K562 (cell line): ENCODE results near the gene C11orf52. TPM values are rescaled to one million over a fixed set of nuclear protein-coding genes. Genes with fewer than 3 reads are reported as not detected.

ENCODE experiments used
- ATAC-seq: fragments of 200-7000 bp; cut with Tn5 transposase; 3 replicates; pipeline ENCODE4 v1.9.1; 2020; ENCODE audit warnings: moderate library complexity
- BruUV-seq: library from RNA; stranded (reverse); fragments of 400-500 nt; replicated peaks from 2 replicates; lab custom pipeline; 2021; lab: Mats Ljungman, UMichigan
- CTCF ChIA-PET: fragments of 300-600 bp; formaldehyde crosslinking; extraction: SDS; loops from one replicate; lab custom pipeline; 2021; ENCODE audit warnings: low intra/inter-chr PET ratio; lab: Yijun Ruan, JAX
- POLR2A ChIA-PET: fragments of 300-600, 350-650 bp; sonication (Branson Sonifier 250); formaldehyde crosslinking; extraction: SDS; loops from one replicate; lab custom pipeline; 2021; ENCODE audit warnings: antibody characterized with exemption, inconsistent platforms; lab: Yijun Ruan, JAX
- DNase-seq, 4 experiments: peaks; one replicate each; pipeline versions ENCODE4 v3.0.0 to v3.0.0-alpha.2; 2011 to 2018; ENCODE audit warnings: low spot score in 3 of 4, mixed read lengths in 3 of 4; ENCODE audit errors: extremely low read depth in 1 of 4
- FAIRE-seq: peaks from 2 replicates; lab custom pipeline; 2011; peaks lifted over from hg19 to GRCh38; lab: Jason Lieb, UNC
- H2AFZ ChIP-seq: 2 replicates; pipeline ENCODE4 v1.6.0; 2011; ENCODE audit warnings: low read depth, low read length, control low read depth, inconsistent platforms
- H3K27ac ChIP-seq: fragments of 200-600 bp; 3 replicates; pipeline ENCODE4 v1.8.0; 2011; ENCODE audit warnings: low read depth, mild to moderate bottlenecking, control low read depth, inconsistent platforms, low read length, moderate library complexity, mixed read lengths; ENCODE audit errors: extremely low read depth
- H3K27me3 ChIP-seq, 2 experiments: fragments of 300-600 bp in 1 of 2; 2 replicates in 1 of 2; 3 replicates in 1 of 2; pipeline versions ENCODE4 v1.6.0 to v1.8.0; 2011; ENCODE audit warnings: inconsistent platforms in 2 of 2, low read length in 2 of 2, mild to moderate bottlenecking in 1 of 2, mixed read lengths in 1 of 2, moderate library complexity in 1 of 2; ENCODE audit not compliant: control insufficient read depth in 2 of 2, insufficient read depth in 2 of 2
- H3K36me3 ChIP-seq: fragments of 300-600 bp; 3 replicates; pipeline ENCODE4 v1.8.0; 2011; ENCODE audit warnings: mild to moderate bottlenecking, low read length, inconsistent platforms; ENCODE audit not compliant: control insufficient read depth, insufficient read depth
- H3K4me1 ChIP-seq, 2 experiments: fragments of 200-600 bp in 1 of 2; replicated peaks in 1 of 2; 2 replicates in 1 of 2; 3 replicates in 1 of 2; pipeline versions ENCODE4 v1.5.1 to v1.8.0; 2011; ENCODE audit warnings: inconsistent platforms in 2 of 2, low read length in 2 of 2, mild to moderate bottlenecking in 1 of 2, mixed read lengths in 1 of 2, moderate library complexity in 1 of 2; ENCODE audit not compliant: control insufficient read depth in 2 of 2, insufficient read depth in 2 of 2
- H3K4me2 ChIP-seq: 2 replicates; pipeline ENCODE4 v1.6.1; 2011; ENCODE audit warnings: low read length, control low read depth, inconsistent platforms, mixed read lengths; ENCODE audit not compliant: insufficient read depth
- H3K4me3 ChIP-seq: fragments of 200-600 bp; sonication (generic), shearing (Covaris generic); 2 replicates; pipeline ENCODE4 v1.5.1; 2016; ENCODE audit warnings: control low read depth, inconsistent platforms
- H3K79me2 ChIP-seq: fragments of 200-600 bp; 3 replicates; pipeline ENCODE4 v1.8.0; 2011; ENCODE audit warnings: low read length, inconsistent platforms; ENCODE audit not compliant: control insufficient read depth, insufficient read depth
- H3K9ac ChIP-seq, 2 experiments: 2 replicates each; pipeline versions ENCODE4 v1.6.0 to v1.6.1; 2011; ENCODE audit warnings: low read depth in 2 of 2, low read length in 2 of 2, control low read depth in 1 of 2, inconsistent platforms in 1 of 2, mild to moderate bottlenecking in 1 of 2, mixed read lengths in 1 of 2; ENCODE audit not compliant: insufficient read depth in 1 of 2
- H3K9me1 ChIP-seq: one replicate; pipeline ENCODE4 v1.6.0; 2011; ENCODE audit warnings: inconsistent platforms, mild to moderate bottlenecking, low read length, moderate library complexity; ENCODE audit not compliant: control insufficient read depth, insufficient read depth
- H3K9me3 ChIP-seq: replicated peaks from 2 replicates; pipeline ENCODE4 v1.5.1; 2011; ENCODE audit warnings: low read depth, low read length, inconsistent platforms; ENCODE audit not compliant: control insufficient read depth, insufficient read depth
- H4K20me1 ChIP-seq: replicated peaks from 2 replicates; pipeline ENCODE4 v1.6.1; 2011; ENCODE audit warnings: low read length, inconsistent platforms, mixed read lengths; ENCODE audit not compliant: control insufficient read depth, insufficient read depth
- EP400 ChIP-seq: fragments of 450-650 bp; IDR thresholded peaks from 2 replicates; pipeline ENCODE4 v1.6.1; 2017; ENCODE audit warnings: antibody characterized with exemption, mild to moderate bottlenecking, moderate library complexity
- GATAD2A ChIP-seq: fragments of 450-650 bp; IDR thresholded peaks from 2 replicates; pipeline ENCODE4 v1.6.1; 2017
- HDAC2 ChIP-seq: fragments of 450-650 bp; IDR thresholded peaks from 2 replicates; pipeline ENCODE4 v1.6.1; 2016; ENCODE audit warnings: mild to moderate bottlenecking
- PHB2 ChIP-seq: fragments of 450-650 bp; IDR thresholded peaks from 2 replicates; pipeline ENCODE4 v1.6.1; 2017; ENCODE audit warnings: low read depth
- PRMT5 ChIP-seq: sonication (generic); formaldehyde crosslinking; IDR thresholded peaks from 2 replicates; pipeline ENCODE4 v1.5.0; 2020; ENCODE audit warnings: missing genetic modification reagents
- RBM17 ChIP-seq: fragments of 200-400 bp; formaldehyde crosslinking; IDR thresholded peaks from 2 replicates; pipeline ENCODE4 v1.6.1; 2017; ENCODE audit warnings: low read depth, mild to moderate bottlenecking, low read length, borderline replicate concordance
- SNRNP70 ChIP-seq: fragments of 200-400 bp; formaldehyde crosslinking; optimal IDR thresholded peaks from 2 replicates; pipeline ENCODE3; 2017; ENCODE audit warnings: low read depth, low read length
- TGIF2 ChIP-seq: sonication (generic); formaldehyde crosslinking; IDR thresholded peaks from 2 replicates; pipeline ENCODE4 v1.8.1; 2022; ENCODE audit warnings: mild to moderate bottlenecking, missing genetic modification reagents, moderate library complexity
- TRIM24 ChIP-seq, 2 experiments: fragments of 450-650 bp; IDR thresholded peaks; 2 replicates each; pipeline ENCODE4 v1.6.1; 2016
- ZFP30 ChIP-seq: fragments of 250-450 bp; sonication (Bioruptor Pico); IDR thresholded peaks from 2 replicates; pipeline ENCODE4 v1.8.0; 2022; ENCODE audit warnings: moderate library complexity, mild to moderate bottlenecking, inconsistent platforms, borderline replicate concordance
- ZNF253 ChIP-seq: fragments of 250-450 bp; sonication (Bioruptor Pico); conservative IDR thresholded peaks from 2 replicates; pipeline ENCODE4 v1.6.1; 2021; ENCODE audit warnings: mild to moderate bottlenecking
- ZNF717 ChIP-seq: fragments of 250-450 bp; sonication (Bioruptor Pico); IDR thresholded peaks from 2 replicates; pipeline ENCODE4 v1.5.0; 2021
- WGBS: fragments of 100-300 bp; shearing (Covaris generic); methylation state at CpG from one replicate; pipeline ENCODE4 v1.1.6; 2016; ENCODE audit warnings: low coverage, mixed read lengths; ENCODE audit not compliant: insufficient coverage; ENCODE audit errors: missing lambda C conversion rate; 5-methylcytosine and 5-hydroxymethylcytosine counted together
- in situ Hi-C: fragments of 300-500 bp; cut with MboI; formaldehyde crosslinking; loops from 4 replicates; pipeline ENCODE4 v1.15.0; 2018; ENCODE audit warnings: inconsistent platforms, mixed read lengths
- intact Hi-C: fragments of 100-400 bp; cut with micrococcal nuclease; formaldehyde crosslinking; loops from 2 replicates; pipeline ENCODE4 v1.14.2; 2022
- polyA plus RNA-seq, 8 experiments: library from polyadenylated mRNA; depleted of rRNA in 4 of 8; stranded (reverse) in 5 of 8; unstranded in 3 of 8; fragments of >200 nt; fragmentation: Nextera tagmentation in 2 of 8; fragmentation: Illumina TruSeq in 1 of 8; extraction: Ambion mirVana in 2 of 8; extraction: Trizol in 1 of 8; gene quantifications; 2 replicates each; pipeline versions ENCODE4 v1.2.1 to v1.2.3, GENCODE V29; 2011 to 2014; ENCODE audit warnings: inconsistent platforms in 1 of 8, missing spikeins in 1 of 8
- total RNA-seq, 7 experiments: library from RNA; depleted of rRNA in 6 of 7; stranded (reverse); fragments of >200 nt in 6 of 7; fragmentation: Illumina TruSeq in 2 of 7; extraction: Trizol in 2 of 7; gene quantifications; 2 replicates each; pipeline versions ENCODE4 v1.2.1 to v1.2.3, GENCODE V29; 2011 to 2021; ENCODE audit warnings: low replicate concordance in 1 of 7
- TF ChIP-seq, protein P1 (sequence below), 2 experiments: fragments of 450-650 bp in 1 of 2; sonication (generic) in 1 of 2; formaldehyde crosslinking in 1 of 2; IDR thresholded peaks in 1 of 2; conservative IDR thresholded peaks in 1 of 2; 2 replicates each; pipeline versions ENCODE4 v1.6.1 to v1.8.1; 2016 to 2023; ENCODE audit warnings: mild to moderate bottlenecking in 2 of 2, moderate library complexity in 2 of 2, inconsistent platforms in 1 of 2, missing genetic modification reagents in 1 of 2
- TF ChIP-seq, protein P2 (sequence below): fragments of 450-650 bp; IDR thresholded peaks from 2 replicates; pipeline ENCODE4 v1.6.1; 2016; ENCODE audit warnings: mild to moderate bottlenecking
- TF ChIP-seq, protein P3 (sequence below): fragments of 250-450 bp; sonication (Bioruptor Pico); IDR thresholded peaks from 2 replicates; pipeline ENCODE4 v1.5.1; 2021; ENCODE audit warnings: mild to moderate bottlenecking
- TF ChIP-seq, protein P4 (sequence below): fragments of 150-350 bp; IDR thresholded peaks from 2 replicates; pipeline ENCODE4 v1.6.1; 2014; ENCODE audit warnings: low read depth, mild to moderate bottlenecking, low read length, borderline replicate concordance

C11orf52 gene
- total and polyA plus RNA-seq, 9 of the 15 experiments (the other 6 are each of a cell fraction or from before 2014, with no cell fraction given) = 0.29 to 2.9 (median 1.0) TPM

DNA sequence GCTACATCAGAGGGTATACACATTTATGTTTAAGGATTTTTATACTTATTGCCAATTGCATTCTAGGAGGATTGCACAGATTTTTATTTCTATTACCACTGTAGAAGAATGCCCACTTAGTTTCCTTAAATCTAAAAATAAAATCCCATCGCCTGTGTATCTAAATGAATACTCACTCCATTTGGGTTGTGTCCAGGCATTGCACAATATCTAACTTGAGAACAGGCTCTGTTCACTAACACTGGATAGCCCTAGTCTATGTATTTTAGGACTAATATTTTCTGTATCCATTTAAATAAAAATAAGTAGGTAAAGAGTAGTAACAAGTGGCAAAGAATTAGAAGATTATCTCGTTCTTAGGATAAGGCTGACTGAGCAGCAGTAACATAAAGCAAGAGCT, 4.1 kb downstream of the C11orf52 start:
- Histone ChIP-seq H3K36me3 (no peaks in the 10 kb centered on the region), H3K4me1 (peaks cover 31 to 32% of the 10 kb centered on the region in 2 experiments), H3K27ac (no peak overlapping the region), H3K9me1 (no peaks in the 10 kb centered on the region), H4K20me1 (no peaks in the 10 kb centered on the region), H3K9me3 (no peaks in the 10 kb centered on the region), H3K4me3 (no peak overlapping the region), H3K4me2 (no peak overlapping the region), H3K27me3 (no peaks in the 10 kb centered on the region), H2AFZ (peak overlapping the region; percentile 93), H3K79me2 (no peaks in the 10 kb centered on the region), H3K9ac (0 out of 4 replicates have a peak overlapping the region, but pooled peaks of 1 of the 2 experiments have one; percentile 9)
- intact Hi-C loops = no loop called here
- WGBS = 3% methylated on average over 2 of the region's 2 CpGs
- no TSS peak for BruUV-seq
- CTCF ChIA-PET = no interaction called here
- in situ Hi-C loops = no loop called here
- DNase-seq = no peak
- ATAC-seq = no peak
- POLR2A ChIA-PET = interaction anchor here (2.1 kb wide), 1 partner anchor 12 kb away, joined by 8 read pairs; the partner anchor contains the start of gene CRYAB
- FAIRE-seq = no peak
- TF ChIP-seq SNRNP70 (no peak), TRIM24 (IDR thresholded peaks at IDR 0.05) (no peak), PHB2 (no peak), EP400 (no peak), GATAD2A (no peak), RBM17 (no peak), TGIF2 (CRISPR knock-in tag) (no peak), PRMT5 (CRISPR knock-in tag) (no peak), ZNF717 (CRISPR knock-in tag) (no peak), ZNF253 (CRISPR knock-in tag) (no peak), ZFP30 (CRISPR knock-in tag) (no peak), HDAC2 (no peak)
- TF ChIP-seq, protein P1, sequence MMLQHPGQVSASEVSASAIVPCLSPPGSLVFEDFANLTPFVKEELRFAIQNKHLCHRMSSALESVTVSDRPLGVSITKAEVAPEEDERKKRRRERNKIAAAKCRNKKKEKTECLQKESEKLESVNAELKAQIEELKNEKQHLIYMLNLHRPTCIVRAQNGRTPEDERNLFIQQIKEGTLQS (IDR thresholded peaks at IDR 0.05) = peak; percentile 28; the same call in 1 of the 2 replicates
- TF ChIP-seq, protein P1 (CRISPR knock-in tag; conservative IDR thresholded peaks at IDR 0.05) = no peak
- TF ChIP-seq, protein P2, sequence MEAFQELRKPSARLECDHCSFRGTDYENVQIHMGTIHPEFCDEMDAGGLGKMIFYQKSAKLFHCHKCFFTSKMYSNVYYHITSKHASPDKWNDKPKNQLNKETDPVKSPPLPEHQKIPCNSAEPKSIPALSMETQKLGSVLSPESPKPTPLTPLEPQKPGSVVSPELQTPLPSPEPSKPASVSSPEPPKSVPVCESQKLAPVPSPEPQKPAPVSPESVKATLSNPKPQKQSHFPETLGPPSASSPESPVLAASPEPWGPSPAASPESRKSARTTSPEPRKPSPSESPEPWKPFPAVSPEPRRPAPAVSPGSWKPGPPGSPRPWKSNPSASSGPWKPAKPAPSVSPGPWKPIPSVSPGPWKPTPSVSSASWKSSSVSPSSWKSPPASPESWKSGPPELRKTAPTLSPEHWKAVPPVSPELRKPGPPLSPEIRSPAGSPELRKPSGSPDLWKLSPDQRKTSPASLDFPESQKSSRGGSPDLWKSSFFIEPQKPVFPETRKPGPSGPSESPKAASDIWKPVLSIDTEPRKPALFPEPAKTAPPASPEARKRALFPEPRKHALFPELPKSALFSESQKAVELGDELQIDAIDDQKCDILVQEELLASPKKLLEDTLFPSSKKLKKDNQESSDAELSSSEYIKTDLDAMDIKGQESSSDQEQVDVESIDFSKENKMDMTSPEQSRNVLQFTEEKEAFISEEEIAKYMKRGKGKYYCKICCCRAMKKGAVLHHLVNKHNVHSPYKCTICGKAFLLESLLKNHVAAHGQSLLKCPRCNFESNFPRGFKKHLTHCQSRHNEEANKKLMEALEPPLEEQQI = no peak
- TF ChIP-seq, protein P3, sequence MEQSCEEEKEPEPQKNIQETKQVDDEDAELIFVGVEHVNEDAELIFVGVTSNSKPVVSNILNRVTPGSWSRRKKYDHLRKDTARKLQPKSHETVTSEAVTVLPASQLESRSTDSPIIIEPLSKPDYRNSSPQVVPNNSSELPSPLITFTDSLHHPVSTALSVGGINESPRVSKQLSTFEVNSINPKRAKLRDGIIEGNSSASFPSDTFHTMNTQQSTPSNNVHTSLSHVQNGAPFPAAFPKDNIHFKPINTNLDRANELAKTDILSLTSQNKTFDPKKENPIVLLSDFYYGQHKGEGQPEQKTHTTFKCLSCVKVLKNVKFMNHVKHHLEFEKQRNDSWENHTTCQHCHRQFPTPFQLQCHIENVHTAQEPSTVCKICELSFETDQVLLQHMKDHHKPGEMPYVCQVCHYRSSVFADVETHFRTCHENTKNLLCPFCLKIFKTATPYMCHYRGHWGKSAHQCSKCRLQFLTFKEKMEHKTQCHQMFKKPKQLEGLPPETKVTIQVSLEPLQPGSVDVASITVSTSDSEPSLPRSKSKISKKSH (CRISPR knock-in tag) = no peak
- TF ChIP-seq, protein P4, sequence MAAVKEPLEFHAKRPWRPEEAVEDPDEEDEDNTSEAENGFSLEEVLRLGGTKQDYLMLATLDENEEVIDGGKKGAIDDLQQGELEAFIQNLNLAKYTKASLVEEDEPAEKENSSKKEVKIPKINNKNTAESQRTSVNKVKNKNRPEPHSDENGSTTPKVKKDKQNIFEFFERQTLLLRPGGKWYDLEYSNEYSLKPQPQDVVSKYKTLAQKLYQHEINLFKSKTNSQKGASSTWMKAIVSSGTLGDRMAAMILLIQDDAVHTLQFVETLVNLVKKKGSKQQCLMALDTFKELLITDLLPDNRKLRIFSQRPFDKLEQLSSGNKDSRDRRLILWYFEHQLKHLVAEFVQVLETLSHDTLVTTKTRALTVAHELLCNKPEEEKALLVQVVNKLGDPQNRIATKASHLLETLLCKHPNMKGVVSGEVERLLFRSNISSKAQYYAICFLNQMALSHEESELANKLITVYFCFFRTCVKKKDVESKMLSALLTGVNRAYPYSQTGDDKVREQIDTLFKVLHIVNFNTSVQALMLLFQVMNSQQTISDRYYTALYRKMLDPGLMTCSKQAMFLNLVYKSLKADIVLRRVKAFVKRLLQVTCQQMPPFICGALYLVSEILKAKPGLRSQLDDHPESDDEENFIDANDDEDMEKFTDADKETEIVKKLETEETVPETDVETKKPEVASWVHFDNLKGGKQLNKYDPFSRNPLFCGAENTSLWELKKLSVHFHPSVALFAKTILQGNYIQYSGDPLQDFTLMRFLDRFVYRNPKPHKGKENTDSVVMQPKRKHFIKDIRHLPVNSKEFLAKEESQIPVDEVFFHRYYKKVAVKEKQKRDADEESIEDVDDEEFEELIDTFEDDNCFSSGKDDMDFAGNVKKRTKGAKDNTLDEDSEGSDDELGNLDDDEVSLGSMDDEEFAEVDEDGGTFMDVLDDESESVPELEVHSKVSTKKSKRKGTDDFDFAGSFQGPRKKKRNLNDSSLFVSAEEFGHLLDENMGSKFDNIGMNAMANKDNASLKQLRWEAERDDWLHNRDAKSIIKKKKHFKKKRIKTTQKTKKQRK = no peak
